HG02852 (cell line): ENCODE results near the gene CFAP77.

ENCODE experiments used
- ATAC-seq: cut with Tn5 transposase; IDR thresholded peaks from one replicate; pipeline ENCODE4 v1.9.1; 2021; ENCODE audit warnings: mild to moderate bottlenecking, moderate library complexity; ENCODE audit not compliant: unreplicated experiment

CFAP77 gene

GRCh38 chr9:132513416-132513815 is 103.4 kb downstream of the CFAP77 start:
- no peak for ATAC-seq

- ATAC-seq: no peak
Observed at GRCh38 chr9:132514011-132514744, 104.2 kb downstream of the CFAP77 start.

- ATAC-seq: no peak
Observed at GRCh38 chr9:132514821-132515220, 104.8 kb downstream of the CFAP77 start.

DNA sequence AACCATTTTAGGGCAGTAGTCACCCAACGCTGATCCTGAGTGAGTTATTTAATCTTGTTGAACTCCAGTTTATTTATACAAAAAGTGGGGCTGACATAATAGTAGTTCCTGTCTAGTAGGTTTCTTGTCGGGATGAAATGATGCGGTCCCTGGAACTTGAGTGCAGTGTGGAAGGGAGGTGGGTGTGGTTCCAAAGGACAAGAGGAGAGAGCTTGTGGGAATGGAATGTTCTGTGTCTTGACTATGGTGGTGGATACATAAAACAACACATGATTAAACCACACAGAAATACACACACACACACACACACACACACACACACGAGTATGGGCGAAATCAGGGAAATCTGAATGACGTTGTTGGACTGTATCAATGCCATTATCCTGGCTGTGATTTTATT is 106.3 kb downstream of the CFAP77 start:
- no peak for ATAC-seq

GRCh38 chr9:132516911-132517310 is 106.9 kb downstream of the CFAP77 start:
- ATAC-seq: no peak

DNA sequence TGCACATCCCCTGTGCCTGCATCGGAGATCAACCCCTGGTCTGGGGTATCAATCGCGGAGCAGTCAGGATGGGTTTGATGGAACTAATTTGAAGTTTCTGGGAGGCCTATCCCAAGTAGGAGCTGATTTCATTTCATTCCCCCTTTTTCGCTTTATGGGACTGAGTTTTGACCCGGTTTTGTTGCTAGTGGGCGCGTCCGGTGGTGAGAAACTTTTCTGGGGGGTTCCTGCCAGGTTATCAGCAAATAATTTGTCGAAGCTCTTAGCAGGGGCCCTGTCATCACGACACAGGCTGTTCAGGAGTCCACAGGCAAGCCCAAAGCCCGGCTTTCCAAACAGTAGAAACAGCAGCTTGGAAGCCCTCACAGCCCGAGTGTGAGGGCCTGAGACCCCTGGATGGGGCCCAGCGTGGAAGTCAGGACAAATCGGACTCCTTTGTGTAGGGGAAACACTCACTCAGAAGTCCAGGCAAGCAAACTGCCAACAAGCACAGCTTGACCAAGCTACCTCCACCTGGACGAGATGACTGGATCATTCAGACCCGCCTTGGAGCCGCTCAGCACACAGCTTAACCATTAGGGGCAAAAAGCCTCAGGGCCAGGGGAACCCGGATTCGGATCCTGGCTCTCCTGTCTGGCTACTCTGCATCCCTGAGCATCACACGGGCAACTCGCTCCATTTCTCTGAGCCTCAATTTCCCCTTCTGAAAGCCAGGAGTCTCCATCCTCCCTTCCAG is 108.0 kb downstream of the CFAP77 start:
- ATAC-seq: no peak

GRCh38 chr9:132518626-132519025 is 108.6 kb downstream of the CFAP77 start:
- no peak for ATAC-seq

DNA sequence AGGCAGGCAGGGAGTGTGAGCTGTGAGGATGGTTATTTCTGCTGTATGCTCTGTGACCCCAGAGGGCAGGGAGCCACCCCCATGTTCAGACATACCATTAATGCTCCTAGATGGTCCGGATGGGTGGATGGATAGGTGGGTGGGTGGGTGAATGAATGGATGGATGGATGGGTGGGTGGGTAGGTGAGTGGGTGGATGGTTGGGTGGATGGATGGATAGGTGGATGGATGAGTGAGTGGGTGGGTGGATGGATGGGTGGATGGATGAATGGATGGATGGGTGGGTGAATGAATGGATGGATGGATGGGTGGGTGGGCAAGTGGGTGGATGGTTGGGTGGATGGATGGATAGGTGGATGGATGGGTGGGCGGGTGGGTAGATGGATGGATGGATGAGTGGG is 109.0 kb downstream of the CFAP77 start:
- no peak for ATAC-seq

DNA sequence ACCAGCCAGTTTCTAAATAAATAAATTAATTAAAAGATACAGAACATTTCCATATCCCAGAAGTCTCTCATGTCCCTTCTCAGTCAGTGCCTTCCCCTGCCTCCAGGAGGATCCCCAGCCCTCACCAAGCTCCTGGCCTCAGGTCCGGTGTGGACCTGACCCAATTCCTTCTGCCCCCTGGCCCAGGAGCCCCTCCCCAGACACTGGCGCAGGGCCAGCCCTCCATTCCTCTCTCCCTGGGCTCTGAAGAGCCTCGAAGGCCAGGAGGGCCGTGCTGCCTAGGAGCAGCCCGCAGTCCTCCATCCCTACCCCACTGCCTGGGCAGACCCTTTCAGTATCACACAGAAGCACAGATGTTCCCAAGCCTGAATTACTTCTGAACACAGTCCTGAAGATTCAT is 110.6 kb downstream of the CFAP77 start:
- ATAC-seq: no peak

- ATAC-seq: no peak
Observed at GRCh38 chr9:132525308-132526023, 115.5 kb downstream of the CFAP77 start.

- ATAC-seq: no peak
Observed at GRCh38 chr9:132531195-132531594, 121.2 kb downstream of the CFAP77 start.

DNA sequence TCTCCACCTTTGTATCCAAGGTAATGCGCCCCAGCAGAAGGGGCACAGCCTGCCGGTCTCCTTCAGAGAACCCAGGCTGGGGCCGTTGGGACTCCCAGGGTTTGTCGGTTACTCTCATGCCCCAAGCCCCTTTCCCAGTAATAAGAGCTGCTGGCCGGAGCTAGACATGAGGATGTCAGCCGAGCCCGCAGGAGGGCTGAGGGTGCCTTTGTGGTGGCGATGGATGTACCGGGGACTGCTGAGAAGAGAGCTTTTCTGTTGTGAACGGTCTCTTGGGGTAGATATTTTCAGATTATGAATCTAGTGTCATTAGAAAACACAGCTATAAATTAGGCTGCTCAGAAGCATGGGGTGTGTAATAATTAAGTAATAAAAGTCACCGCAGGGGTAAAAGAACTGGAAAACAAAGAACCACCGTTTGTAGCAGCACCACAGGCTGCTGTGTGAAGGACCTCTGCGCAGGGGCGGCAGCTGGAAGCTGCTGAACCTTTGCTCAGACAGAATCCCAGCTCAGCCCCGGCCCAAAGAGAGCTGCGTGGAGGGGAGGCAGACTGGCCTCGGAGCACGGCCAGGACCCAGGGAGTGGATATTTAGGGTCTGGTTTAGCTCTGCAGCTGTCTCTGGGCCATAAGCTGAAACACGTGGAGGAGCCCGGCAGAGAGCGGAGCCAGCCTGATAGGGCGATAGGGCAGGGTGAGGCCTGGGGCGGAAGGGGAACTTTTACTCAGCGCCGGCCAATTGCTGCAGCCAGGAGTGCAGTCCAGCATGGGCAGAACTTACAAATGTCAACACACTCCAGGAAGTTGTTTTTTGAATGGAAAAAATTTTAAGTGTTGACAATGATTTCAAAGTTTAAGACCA is 121.9 kb downstream of the CFAP77 start:
- no peak for ATAC-seq

- ATAC-seq: no peak
Observed at GRCh38 chr9:132534832-132535231, 124.8 kb downstream of the CFAP77 start.

GRCh38 chr9:132536124-132536523 is 126.1 kb downstream of the CFAP77 start:
- no peak for ATAC-seq

GRCh38 chr9:132537352-132537751 is 127.3 kb downstream of the CFAP77 start:
- ATAC-seq: no peak

DNA sequence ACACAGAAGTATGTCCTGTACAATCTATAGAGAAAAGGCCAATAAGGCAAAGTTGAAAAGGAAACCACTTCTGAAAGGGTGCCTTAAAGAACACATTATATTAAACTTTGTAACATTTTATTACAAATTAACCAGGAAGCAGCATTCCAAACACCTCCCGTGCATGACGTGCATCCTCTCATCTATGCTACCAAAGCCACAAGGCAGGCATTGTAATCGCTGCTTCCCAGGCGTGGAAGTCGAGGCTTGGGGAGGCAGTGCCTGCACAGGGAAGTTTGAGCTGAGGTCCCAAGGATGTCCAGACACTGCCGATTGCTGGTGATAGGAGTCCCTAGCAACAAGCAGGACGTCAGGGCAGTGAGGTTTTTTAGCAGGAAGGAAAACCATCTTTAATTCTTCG is 128.1 kb downstream of the CFAP77 start:
- no peak for ATAC-seq

GRCh38 chr9:132539096-132539495 is 129.1 kb downstream of the CFAP77 start:
- ATAC-seq: no peak

DNA sequence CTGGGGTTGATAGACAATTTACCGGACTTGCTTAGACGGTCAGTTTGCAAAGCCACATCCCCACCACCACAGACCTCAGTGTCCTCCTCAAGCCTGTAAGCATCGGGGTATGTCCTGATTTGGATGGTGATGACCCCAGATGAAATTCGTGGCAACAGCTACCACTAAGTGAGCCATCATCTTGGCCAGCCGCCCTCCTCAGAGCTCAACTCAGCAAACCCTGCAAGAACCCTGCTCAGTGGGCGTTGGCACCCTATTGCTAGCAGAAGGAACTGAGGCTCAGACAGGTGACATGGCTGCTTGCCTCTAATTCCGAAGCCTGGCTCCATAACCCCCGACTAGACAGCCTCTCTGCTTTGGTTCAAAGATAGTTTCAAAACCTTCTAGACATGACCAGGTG is 131.0 kb downstream of the CFAP77 start:
- ATAC-seq: no peak

DNA sequence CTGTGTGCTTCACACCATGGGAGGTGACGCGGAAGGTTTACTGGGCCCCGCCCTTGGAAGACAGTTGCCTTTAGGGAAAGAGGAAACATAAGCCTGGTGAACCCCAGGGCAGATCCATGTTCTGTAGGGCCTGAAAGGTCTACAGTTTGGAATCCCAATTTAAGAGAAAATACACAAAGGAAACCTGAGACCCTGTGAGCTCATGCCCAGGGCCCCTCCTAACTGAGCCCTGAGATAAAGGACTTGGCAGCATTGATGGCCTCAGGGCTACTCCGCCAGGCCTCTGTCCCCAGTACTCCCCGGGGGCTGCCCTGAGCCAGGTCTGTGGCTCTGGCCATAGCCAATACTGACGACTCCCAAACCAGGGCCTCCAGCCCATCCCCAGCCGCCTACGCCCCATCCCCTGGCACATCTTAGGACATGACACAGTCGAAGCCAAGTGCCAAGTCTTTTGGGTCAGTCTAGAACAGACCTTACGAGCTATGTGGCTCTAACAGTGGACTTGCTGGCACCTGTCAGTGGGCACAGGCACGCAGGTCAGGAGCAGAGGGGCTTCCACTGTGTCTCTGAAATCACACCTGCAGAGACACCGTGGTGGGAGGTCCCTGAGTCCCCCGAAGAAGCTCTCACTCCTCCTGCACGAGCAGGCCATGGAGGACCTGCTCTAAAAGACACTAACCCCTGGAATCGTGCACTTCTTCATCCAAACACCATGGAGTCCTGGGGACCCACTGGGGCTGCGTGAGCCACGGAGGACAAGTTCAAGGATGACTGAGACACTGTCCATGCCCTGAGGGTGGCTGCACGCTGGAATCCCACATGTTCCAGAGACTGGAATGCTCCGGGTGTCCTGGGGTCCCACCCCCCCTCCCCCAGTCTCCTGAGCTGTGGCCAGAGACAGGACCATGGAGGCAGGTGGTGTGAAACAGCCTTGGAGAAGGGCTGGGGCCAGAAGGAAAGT is 132.1 kb downstream of the CFAP77 start:
- no peak for ATAC-seq

DNA sequence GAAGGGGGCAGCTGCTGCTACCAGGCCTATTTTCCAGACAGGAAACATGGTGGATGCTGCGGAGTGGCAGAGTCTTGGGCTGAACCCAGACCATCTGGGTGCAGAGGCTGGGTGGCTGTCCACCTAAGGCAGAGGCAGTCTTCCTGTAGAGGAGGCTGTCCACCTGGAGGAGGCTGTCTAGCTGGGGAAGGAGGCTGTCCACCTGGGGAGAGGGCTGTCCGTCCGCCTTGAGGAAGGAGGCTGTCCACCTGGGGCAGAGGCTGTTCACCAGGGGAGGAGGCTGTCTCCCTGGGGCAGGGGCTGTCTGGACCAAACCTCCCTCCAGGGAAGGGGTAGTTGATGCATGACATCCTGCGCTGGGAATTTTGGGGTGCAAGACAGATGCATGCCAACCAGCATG is 133.2 kb downstream of the CFAP77 start:
- no peak for ATAC-seq
